Vagina (tissue), 2 donors: ENCODE data around the gene ERRFI1. TPM values are rescaled to one million over a fixed set of nuclear protein-coding genes. Genes with fewer than 3 reads are reported as not detected.

Experiments
- DNase-seq, 2 donors: peaks; one replicate each; pipeline ENCODE4 v3.0.0-alpha.2; 2017; ENCODE audit errors: extremely low spot score in 2 of 2
- H3K27ac ChIP-seq: fragments of 200-600 bp; sonication (generic); one replicate; pipeline ENCODE4 v1.5.1; 2019
- H3K27me3 ChIP-seq: fragments of 200-600 bp; sonication (generic); one replicate; pipeline ENCODE4 v1.5.1; 2019
- H3K36me3 ChIP-seq, 2 donors: fragments of 200-600 bp; sonication (generic); one replicate each; pipeline ENCODE4 v1.5.1; 2017 to 2019
- H3K4me1 ChIP-seq: fragments of 200-600 bp; sonication (generic); one replicate; pipeline ENCODE4 v1.5.1; 2019
- H3K4me3 ChIP-seq, 2 donors: fragments of 200-600 bp; sonication (generic); 1 replicate in 1 of 2; 2 replicates in 1 of 2; pipeline ENCODE4 v1.5.1; 2016 to 2019
- H3K9me3 ChIP-seq: fragments of 200-600 bp; sonication (generic); one replicate; pipeline ENCODE4 v1.5.1; 2019
- POLR2A ChIP-seq, 2 donors: fragments of 450-650 bp; IDR thresholded peaks; one replicate each; pipeline ENCODE4 v1.6.1; 2017; ENCODE audit warnings: antibody characterized with exemption in 2 of 2, mild to moderate bottlenecking in 2 of 2, moderate library complexity in 2 of 2
- POLR2AphosphoS5 ChIP-seq, 2 donors: sonication (generic); formaldehyde crosslinking; IDR thresholded peaks; one replicate each; pipeline ENCODE4 v1.9.0; 2017; ENCODE audit warnings: antibody characterized with exemption in 2 of 2, mild to moderate bottlenecking in 2 of 2, low read depth in 1 of 2; ENCODE audit not compliant: insufficient read depth in 1 of 2
- intact Hi-C: fragments of 100-400 bp; cut with DNase I; formaldehyde crosslinking; loops from one replicate; pipeline ENCODE4 v1.15.1; 2023
- total RNA-seq: library from RNA; depleted of rRNA; stranded (reverse); fragments of >200 nt; gene quantifications from one replicate; pipeline ENCODE4 v1.2.3, GENCODE V29; 2016
- TF ChIP-seq, protein P1 (sequence below), 3 experiments: fragments of 450-650 bp in 2 of 3; fragments of 200-600 bp in 1 of 3; sonication (generic) in 1 of 3; IDR thresholded peaks; one replicate each; pipeline ENCODE4 v1.5.1; 2017 to 2019; ENCODE audit warnings: antibody characterized with exemption in 3 of 3, mild to moderate bottlenecking in 2 of 3, moderate library complexity in 2 of 3

Gene ERRFI1
- total RNA-seq, 1 donor from 2014 or later: 160 TPM

- no peaks in the 10 kb centered on the region for H3K9me3 ChIP-seq
- H3K4me1 ChIP-seq: peaks cover 52% of the 10 kb centered on the region
- no peak for TF ChIP-seq POLR2AphosphoS5 (IDR thresholded peaks at IDR 0.05; ENCODE audit: insufficient read depth in 1 of 2, low read depth in 1 of 2)
- TF ChIP-seq POLR2A (IDR thresholded peaks at IDR 0.05): no peak
- TF ChIP-seq, protein P1, sequence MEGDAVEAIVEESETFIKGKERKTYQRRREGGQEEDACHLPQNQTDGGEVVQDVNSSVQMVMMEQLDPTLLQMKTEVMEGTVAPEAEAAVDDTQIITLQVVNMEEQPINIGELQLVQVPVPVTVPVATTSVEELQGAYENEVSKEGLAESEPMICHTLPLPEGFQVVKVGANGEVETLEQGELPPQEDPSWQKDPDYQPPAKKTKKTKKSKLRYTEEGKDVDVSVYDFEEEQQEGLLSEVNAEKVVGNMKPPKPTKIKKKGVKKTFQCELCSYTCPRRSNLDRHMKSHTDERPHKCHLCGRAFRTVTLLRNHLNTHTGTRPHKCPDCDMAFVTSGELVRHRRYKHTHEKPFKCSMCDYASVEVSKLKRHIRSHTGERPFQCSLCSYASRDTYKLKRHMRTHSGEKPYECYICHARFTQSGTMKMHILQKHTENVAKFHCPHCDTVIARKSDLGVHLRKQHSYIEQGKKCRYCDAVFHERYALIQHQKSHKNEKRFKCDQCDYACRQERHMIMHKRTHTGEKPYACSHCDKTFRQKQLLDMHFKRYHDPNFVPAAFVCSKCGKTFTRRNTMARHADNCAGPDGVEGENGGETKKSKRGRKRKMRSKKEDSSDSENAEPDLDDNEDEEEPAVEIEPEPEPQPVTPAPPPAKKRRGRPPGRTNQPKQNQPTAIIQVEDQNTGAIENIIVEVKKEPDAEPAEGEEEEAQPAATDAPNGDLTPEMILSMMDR (IDR thresholded peaks at IDR 0.05): no peak
- no peaks in the 10 kb centered on the region for H3K27me3 ChIP-seq
- no peaks in the 10 kb centered on the region for H3K36me3 ChIP-seq
- DNase-seq: peak in 1 of 2 donors; percentile 93
- peak overlapping the region; percentile 94 for H3K27ac ChIP-seq
- intact Hi-C loops: loop anchor here (5.0 kb wide), 1 partner anchor 290 kb away; the partner anchor contains the start of gene SLC45A1
- peak overlapping the region; percentile 69 to 93 for H3K4me3 ChIP-seq
These were observed 1.1 kb upstream of the ERRFI1 start for GRCh38 chr1:8026976-8027747.

DNA sequence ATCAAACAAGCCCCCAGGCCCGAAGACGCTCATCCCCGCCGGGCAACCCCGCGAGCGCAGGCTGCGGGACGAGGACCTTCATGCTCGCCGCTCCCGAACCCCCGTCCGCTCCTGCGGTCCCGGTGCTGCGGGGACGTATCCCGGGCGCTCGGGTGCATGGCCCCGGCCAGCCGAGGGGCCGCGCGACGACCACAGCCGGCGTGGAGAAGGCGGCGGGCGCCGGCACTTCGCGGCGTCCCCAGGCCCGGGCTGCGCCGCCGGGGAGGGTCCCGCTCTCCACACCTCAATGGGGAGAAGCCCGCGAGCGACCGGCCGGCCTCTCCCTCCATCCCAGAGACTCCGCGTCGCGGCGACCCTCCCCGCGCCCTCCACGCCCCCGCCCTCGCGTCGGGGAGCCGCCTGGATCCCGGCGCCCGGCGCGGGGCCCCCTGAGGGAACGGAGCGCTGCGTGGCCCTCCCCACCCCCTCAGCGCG, 401 bp downstream of the ERRFI1 start:
- Histone ChIP-seq H3K9me3 (no peaks in the 10 kb centered on the region), H3K4me3 (peak overlapping the region; percentile 69 to 93), H3K4me1 (peaks cover 66% of the 10 kb centered on the region), H3K27me3 (no peaks in the 10 kb centered on the region), H3K36me3 (no peaks in the 10 kb centered on the region), H3K27ac (peak overlapping the region; percentile 94)
- intact Hi-C loops: loop anchor here (5.0 kb wide), 1 partner anchor 292 kb away; the partner anchor contains the start of gene SLC45A1
- DNase-seq: no peak
- TF ChIP-seq, protein P1 (IDR thresholded peaks at IDR 0.05): no peak

GRCh38 chr1:8025061-8025670, 943 bp downstream of the ERRFI1 start:
- peak overlapping the region; percentile 69 to 93 for H3K4me3 ChIP-seq
- TF ChIP-seq POLR2AphosphoS5 (IDR thresholded peaks at IDR 0.05; ENCODE audit: insufficient read depth in 1 of 2, low read depth in 1 of 2) (peak; percentile 30 to 59), POLR2A (IDR thresholded peaks at IDR 0.05) (no peak)
- TF ChIP-seq, protein P1 (IDR thresholded peaks at IDR 0.05): no peak
- DNase-seq: no peak
- no peaks in the 10 kb centered on the region for H3K9me3 ChIP-seq
- no peaks in the 10 kb centered on the region for H3K27me3 ChIP-seq
- H3K36me3 ChIP-seq: no peaks in the 10 kb centered on the region
- intact Hi-C loops: loop anchor here (5.0 kb wide), 1 partner anchor 292 kb away; the partner anchor contains the start of gene SLC45A1
- peak overlapping the region; percentile 94 for H3K27ac ChIP-seq
- peaks cover 70% of the 10 kb centered on the region for H3K4me1 ChIP-seq

DNA sequence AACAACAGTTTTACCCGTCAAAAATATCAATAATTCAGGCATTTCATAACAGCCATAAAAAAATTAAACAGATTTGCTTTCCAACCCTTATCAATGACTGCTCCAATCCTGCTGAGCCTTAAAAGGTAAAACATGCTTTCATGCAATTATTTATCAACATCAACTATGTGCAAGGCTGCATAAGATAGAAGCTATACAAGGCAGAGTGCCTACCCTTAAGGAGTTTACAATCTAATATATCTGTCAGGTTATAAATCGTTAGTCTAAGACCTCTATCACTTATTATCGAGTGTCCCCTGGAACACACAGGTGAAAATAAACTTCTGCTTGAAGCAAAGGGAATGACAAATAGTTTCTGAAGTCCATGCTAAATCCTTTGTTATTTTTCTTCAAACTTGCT, 1.8 kb downstream of the ERRFI1 start:
- no peaks in the 10 kb centered on the region for H3K27me3 ChIP-seq
- H3K27ac ChIP-seq: peak overlapping the region; percentile 94
- intact Hi-C loops: no loop called here

More for the DNA sequence above, 1.8 kb downstream of the ERRFI1 start:
- no peaks in the 10 kb centered on the region for H3K9me3 ChIP-seq
- TF ChIP-seq POLR2AphosphoS5 (IDR thresholded peaks at IDR 0.05; ENCODE audit: insufficient read depth in 1 of 2, low read depth in 1 of 2): no peak
- TF ChIP-seq POLR2A (IDR thresholded peaks at IDR 0.05): no peak
- TF ChIP-seq, protein P1 (IDR thresholded peaks at IDR 0.05): no peak
- peaks cover 70% of the 10 kb centered on the region for H3K4me1 ChIP-seq
- H3K36me3 ChIP-seq: no peaks in the 10 kb centered on the region
- peak overlapping the region; percentile 69 to 93 for H3K4me3 ChIP-seq
- no peak for DNase-seq
